HG03565 (cell line): ENCODE results near the gene RBM20.

Source experiments
- ATAC-seq: cut with Tn5 transposase; IDR thresholded peaks from one replicate; pipeline ENCODE4 v1.9.1; 2021; ENCODE audit warnings: mild to moderate bottlenecking, moderate library complexity; ENCODE audit not compliant: unreplicated experiment

Gene RBM20

DNA sequence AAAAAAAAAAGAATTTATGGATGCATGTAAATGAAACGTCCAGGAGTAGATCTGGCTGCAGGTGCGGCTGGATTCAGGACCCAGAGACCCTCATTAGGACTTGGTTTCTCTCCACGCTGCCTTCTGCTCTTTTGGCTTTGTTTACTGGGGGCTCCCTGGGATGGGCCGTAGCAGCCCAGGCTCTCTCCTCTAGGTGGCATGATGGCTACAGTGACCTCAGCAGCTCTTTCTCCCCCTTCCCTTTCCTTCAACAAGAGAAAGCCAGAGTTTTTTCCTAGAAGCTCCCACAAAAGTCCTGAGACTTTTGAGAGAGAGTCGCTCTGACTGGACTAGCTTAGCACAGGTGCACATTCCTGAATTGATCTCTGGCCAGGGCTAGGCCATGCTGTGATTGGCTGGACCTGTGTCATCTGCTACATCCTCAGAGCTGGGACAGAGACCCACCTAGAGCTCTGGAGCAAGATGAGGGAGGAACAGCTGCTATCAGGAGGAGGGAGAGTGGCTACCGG is 159.7 kb downstream of the RBM20 start:
- ATAC-seq, result peak; percentile 34

DNA sequence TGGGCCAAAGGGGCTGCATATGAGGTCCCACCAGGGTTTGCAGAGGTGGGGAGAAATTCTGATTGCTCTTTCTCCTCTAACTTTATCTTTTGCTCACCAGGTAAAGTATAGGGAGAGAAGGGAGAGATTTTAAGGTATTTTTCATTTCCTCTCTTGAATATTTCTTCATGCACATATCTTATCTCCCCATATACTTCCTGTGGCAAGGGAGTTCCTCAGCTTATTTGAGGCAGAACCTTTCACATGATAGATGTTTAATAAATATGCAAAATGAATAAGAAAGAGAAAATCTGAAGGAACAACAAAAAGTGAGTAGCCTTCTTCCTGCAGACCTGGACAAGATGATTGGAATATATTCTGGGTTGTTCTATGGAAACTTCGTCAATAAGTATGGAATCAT is 160.2 kb downstream of the RBM20 start:
- ATAC-seq, result no peak

DNA sequence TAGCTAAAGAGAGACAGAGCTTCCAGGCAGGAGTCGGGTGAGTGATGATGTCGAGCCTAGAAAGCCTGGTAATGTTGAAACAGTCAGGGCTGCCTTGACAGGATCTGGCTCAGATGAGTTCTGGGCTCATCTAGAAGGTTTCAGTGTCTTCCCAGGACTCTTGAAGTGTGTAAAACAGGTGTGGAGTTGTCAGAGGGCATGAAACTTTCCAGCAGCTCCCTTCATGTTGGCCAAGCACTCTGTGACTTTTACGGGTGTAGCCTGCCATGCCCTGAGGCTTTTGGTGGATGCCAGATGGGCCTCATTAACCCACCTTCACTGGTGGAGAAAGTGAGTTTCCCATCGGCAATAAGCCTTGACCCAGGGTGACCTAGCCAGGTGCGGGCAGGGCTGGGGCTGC is 161.2 kb downstream of the RBM20 start:
- no peak for ATAC-seq

DNA sequence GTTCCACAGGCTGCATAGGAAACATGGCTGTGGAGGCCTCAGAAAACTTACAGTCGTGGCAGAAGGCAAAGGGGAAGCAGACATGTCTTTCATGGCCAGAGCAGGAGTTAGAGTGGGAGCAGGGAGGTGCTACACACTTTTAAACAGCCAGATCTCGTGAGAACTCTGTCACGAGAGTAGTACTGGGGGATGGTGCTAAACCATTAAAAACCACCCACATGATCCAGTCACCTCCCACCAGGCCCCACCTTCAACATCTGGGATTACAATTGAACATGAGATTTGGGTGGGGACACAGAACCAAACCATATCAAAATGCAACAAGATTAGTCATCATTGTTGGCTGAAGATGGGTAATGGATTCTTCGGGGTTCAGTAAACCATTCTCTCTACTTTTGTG is 162.2 kb downstream of the RBM20 start:
- no peak for ATAC-seq

DNA sequence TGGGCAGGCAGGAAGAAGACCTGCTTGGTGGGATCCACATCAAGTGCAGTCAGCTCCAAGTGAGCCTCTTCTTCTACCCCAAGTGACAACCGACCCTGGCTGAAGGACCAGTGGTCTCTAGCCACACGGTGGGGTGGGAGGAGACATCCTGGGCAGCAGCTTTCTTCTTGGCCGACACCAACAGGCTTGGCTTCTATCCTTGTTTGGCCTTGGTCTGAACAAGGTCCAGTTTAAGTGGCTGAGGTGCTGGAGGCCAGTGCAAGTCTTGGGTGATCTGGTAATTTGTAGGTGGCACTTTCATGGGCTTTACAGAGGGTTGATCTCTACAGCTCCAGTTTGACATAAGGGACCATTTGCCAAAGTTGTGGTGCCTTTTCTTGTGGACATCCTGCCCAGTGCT is 164.0 kb downstream of the RBM20 start:
- no peak for ATAC-seq

DNA sequence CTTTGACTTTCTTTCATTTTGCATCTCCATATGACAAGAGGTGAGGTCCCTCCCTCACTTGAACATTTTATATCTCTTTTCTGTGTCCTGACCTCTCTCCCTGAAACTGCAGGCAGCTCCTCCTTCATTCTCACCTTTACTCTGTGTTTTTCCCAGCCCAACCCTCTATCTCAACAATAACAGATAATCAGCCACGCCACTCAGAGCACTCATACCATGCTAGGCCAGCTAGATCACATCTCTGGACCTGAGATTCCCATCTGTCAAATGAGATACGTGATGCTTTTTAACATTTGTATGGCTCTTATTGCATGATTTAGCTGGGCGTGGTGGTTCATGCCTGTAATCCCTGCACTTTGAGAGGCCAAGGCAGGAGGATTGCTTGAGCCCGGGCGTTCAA is 164.5 kb downstream of the RBM20 start:
- no peak for ATAC-seq

DNA sequence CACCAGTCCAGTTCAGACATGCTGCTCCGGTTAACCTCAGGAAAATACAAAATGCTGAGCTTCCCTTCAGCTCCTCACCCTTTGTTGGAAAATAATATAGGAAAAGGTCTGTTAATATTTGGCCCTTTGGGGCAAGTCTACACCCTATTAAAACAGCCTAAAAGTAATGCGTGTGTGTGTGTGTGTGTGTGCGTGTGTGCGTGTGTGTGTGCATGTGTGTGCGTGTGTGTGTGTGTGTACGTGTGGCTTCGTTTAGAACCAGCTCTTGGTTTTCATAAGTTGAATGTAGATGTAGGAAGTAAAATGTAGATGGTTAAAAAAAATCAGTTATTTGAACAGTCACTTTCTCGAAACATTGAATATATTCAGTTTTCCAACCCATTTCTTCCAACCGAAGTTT is 166.5 kb downstream of the RBM20 start:
- no peak for ATAC-seq

DNA sequence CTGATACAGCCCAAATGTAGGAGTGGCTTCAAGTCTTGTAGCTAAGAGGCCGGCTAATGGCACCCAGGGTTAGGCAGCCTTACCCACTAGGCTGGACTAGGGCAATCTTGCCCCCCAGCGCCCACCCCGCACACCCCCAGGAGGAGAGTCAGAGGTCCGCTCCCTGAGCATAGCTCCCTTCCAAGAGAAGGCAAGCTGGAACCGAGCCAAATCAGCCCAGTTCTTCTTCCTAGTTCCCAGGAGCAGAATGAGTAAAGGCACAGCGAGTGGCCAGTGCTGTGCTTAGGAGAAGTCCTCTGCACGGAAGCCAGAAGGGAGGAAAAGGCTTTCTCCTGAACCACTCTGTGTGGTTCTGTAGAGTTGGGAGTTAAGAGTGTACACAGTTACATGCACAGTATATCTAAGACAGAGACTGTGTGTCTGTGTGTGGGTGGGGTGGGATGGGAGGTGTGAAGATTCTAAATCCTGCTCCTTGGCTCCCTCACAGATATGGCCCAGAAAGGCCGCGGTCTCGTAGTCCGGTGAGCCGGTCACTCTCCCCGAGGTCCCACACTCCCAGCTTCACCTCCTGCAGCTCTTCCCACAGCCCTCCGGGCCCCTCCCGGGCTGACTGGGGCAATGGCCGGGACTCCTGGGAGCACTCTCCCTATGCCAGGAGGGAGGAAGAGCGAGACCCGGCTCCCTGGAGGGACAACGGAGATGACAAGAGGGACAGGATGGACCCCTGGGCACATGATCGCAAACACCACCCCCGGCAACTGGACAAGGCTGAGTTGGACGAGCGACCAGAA is 167.8 kb downstream of the RBM20 start:
- ATAC-seq, result no peak

DNA sequence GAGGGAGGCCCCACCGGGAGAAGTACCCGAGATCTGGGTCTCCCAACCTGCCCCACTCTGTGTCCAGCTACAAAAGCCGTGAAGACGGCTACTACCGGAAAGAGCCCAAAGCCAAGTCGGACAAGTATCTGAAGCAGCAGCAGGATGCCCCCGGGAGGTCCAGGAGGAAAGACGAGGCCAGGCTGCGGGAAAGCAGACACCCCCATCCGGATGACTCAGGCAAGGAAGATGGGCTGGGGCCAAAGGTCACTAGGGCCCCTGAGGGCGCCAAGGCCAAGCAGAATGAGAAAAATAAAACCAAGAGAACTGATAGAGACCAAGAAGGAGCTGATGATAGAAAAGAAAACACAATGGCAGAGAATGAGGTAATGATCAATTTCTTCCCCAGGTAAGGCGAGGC is 168.4 kb downstream of the RBM20 start:
- no peak for ATAC-seq

DNA sequence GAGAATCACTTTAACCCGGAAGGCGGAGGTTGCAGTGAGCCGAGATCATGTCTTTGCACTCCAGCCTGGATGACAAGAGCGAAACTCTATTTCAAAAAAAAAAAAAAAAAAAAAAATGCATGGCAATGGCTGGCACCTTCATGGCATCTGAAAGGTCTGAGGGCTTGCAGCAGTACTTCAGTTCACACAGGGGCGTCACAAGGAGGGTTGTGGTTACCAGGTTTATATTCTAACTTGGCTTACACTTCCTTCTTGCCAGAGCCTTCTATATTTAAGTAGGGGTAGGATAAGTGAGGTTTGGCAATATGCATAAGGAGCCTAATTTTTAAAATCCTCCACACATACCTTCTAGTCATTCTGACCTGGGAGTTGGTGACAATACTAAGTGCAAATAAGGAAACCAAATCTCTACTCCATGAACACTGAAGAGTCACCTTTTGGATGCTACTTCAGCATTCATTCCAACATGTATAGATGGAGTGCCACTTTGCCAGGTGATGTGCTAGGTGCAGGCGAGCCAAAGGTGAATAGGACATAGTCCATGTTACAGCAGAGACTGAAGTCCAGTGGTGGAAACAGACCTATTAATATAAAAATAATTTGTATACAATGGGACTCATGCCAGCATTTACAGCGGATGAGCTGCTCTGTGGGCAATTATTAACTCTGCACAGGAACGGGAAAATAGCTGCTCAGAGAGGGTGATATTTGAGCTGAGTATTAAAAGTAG is 169.8 kb downstream of the RBM20 start:
- no peak for ATAC-seq

DNA sequence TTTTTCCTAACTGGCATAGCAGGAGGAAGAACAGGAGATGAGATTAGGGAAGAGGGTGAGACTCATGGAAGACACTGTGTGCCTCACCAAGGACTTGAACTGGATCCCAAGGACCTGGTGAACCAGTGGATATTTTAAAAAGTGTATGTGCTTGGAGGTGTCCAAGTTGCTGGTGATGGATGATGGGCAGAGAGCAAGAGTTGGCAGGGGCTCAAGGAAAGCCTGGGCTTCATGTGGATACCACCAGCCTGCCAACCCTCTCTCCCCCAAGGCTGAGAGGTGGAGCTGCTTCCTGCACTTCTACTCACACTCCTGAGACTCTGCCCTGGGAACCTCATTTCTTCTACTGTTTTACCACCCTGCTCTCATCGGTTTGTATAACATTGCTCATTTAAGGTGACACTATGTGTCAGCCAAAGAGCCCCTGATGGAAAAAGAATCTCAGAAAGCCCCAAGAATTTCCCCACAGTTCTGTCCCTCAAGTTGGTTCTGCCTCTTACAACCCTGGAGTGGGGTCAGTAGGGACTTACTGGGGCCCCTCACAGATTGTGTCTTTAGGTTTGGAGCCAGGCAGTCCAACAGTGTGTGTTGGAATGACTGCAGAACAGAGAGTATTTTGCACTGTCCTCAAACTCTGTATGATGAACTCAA is 171.3 kb downstream of the RBM20 start:
- ATAC-seq, result peak; percentile 74

DNA sequence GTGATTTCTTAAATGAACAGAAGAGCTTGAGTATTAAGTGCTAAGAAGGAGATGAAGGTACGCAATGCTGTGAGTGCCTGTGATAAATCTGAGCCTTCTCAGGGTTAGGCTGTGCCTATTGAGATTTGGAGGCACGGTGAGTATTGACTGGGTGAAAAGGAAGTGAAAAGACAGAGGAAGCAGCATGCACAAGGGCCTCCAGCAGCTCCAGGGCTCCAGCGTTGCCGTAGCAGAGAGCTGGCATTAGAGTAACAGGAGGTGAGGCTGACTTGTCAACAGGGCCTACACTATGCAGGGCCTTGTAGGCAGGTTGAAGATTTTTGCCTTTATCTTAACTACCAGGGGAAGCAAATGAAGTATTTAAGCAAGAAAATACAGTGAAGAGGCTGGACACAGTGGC is 173.5 kb downstream of the RBM20 start:
- no peak for ATAC-seq

DNA sequence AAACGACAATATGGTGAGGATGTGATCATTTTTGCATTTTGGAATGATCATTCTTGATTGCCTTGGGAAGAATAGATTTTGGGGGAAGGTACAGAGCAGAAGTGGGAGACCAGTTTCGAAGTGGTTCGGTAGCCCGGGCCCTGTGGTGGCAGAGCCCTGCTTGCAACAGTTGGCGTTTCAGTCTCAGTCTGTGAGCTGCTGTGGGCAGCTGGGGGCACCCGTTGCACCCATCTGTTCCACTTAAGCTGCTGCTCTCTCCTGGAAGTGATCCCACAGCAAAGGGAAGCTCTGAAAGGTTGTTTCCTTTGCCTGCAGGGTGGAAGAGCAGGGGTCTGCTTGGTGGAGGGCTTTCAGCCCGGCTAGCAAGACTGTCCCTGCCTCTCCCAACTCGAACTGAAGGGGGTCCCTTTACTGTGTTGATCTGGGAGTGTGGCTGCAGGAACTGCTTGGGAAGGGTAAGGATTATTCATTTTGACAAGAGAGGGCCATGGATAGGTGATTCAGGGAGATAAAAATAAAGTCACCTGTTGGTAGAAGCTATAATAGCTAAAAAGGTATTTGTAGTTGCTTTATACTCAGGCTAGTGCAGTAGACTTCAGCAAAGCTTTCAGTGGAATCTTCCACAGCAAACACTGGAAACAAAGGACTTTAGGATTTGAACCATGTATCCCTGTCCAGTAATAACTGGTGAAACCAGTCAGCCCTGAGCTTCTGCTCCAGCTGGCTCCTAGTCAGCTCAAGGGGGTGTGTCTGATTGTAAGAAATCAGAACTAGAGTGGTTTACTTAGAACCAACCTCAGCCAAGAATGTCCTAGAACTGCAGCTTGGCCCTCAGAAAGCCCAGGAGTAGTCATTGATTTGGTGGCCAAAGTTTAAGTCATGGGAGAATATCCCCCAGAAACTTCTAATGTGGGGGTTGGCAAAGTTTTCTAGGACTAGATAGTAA is 174.4 kb downstream of the RBM20 start:
- ATAC-seq, result no peak

DNA sequence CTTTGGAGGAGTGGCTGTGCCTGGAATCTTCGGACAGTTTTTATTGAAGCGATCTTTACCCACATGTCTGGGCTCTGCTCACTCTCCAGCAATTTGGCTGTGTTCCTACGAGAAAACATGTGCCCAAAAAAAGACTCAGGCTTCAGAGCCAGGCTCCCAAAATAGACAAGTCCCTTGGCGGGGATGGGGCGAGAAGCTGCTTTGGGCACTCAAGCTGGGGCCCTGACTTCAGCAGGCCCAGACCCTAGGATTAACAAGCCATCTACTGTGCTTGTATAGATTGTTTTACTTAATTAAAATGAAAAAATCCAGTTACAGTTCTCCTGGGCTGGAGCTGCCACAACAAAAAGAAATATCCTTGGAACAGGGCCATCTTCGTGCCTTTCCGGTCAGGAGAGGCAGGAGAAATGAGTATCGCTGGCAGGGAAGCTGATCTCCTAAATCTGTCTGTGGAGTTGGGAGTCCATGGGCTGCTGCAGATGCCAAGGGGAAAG is 176.2 kb downstream of the RBM20 start:
- no peak for ATAC-seq

DNA sequence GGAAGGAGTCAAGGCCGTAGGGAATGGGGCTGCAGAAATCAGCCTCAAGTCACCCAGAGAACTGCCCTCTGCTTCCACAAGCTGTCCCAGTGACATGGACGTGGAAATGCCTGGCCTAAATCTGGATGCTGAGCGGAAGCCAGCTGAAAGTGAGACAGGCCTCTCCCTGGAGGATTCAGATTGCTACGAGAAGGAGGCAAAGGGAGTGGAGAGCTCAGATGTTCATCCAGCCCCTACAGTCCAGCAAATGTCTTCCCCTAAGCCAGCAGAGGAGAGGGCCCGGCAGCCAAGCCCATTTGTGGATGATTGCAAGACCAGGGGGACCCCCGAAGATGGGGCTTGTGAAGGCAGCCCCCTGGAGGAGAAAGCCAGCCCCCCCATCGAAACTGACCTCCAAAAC is 177.4 kb downstream of the RBM20 start:
- ATAC-seq, result no peak

DNA sequence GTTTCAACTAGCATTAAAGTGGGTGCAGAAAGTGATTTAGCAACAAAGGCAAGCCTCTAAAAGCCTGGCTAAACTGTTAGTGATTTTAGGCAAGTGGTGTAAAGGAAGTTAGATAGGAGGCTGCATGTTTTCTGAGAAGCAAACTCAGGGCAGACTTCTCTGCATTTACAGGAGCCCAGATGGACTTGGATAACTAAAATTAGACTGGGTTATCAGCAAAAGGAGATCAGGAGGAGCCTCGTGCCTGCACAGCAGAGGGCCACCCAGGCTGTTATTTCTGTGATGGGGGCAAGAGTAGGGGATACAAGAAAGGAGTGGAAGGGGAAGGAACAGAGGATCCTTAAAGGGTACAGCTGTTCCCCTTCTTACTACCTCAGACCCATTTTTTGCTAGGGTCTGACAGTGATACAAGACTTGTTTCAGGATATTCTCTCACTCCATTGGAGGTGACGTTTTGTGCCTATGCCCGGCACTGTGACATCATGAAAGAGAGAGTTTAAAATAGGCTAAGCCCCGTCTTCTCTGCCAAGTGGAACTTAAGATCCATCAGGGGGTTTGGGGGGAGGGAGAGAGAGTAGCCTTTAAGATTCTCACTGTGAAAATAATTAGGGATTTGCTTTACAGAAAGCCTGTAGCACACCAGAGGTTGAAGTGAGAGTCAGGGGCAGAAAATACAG is 178.0 kb downstream of the RBM20 start:
- no peak for ATAC-seq

DNA sequence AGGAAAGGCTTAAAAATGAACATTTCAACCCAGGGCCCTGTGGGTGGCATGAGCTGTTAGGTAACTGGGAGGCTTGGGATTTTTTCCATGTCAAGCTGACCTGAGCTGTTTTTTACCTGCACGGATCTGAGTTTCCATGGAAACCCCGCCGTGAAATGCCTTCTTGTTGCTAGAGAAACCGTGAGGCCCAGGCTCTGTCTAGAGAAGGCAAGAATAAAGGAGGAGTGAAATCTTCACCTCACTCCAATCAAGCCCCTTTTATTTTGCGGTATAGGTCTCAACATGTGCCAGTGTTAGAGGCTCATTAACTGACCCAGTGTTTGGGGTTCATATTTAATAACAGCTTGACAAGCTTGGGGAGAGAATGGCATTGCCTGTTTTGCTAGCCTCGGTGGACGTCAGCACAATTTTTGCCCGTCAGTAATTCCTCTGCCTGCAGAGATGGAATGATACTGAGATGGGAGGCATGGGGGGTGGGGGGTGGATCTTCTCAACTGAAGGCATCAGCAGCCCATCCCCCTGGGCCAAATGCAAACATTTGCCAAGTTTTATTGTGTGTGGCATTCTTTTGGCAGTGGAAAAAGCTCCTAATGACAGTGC is 178.7 kb downstream of the RBM20 start:
- ATAC-seq, result no peak

DNA sequence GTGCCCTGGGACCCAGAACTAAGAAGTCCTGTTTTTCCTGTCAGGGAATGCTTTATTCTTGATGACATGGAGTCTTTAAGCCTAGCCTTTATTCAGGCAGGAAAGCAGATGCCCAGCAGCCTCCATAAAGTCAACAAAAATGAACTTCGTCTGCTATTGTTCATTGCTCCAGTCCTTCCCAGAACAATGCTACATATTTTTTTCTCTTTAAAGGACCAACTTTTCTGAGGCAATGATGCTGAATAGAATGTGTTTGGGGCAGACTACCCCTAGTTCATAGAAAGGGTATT is 180.0 kb downstream of the RBM20 start:
- no peak for ATAC-seq

DNA sequence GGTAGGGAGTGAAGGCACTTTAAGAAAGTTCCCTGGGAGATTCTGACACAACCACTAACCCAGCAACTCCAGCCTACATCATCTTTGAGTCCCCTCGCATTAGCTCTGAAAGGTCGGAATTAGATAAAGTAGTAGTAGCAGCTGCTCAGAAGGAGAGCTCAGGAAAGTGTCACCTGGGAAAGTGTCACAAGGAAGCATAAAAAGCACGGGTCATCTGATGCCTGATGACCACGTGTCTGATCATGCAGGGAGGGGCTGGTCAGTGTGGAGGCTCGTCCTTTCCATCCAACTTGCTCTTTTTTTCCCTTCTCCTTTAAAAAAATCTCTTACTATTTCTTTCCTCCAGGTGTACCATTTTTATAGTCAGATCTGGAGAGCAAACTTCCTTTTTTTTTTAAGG is 180.5 kb downstream of the RBM20 start:
- no peak for ATAC-seq

DNA sequence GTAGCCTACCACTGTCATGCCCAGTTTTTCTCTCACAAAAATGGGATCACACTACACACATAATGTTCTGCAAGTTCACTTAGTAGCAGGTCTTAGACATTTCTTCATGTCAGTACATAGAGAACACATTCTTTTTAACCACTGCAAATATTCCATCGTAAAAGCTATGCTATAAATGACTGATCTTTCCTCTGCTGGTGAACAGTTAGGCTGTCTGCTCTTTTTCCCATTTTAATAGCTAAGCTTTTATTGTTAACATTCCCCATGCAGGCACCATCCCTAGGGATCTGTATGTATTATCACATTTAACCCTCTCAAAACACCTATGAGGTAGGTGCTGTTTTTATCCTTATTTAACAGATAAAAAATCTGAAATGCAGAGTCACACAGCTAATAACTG is 181.4 kb downstream of the RBM20 start:
- no peak for ATAC-seq
